GM18505 (cell line): ENCODE data around the gene MTR.

Experiments used
- ATAC-seq: cut with Tn5 transposase; IDR thresholded peaks from one replicate; pipeline ENCODE4 v1.9.1; 2021; ENCODE audit not compliant: unreplicated experiment
- POLR2A ChIP-seq: IDR thresholded peaks from 4 replicates; pipeline ENCODE4 v1.6.1; 2011; ENCODE audit warnings: borderline replicate concordance; ENCODE audit not compliant: insufficient read depth, insufficient read length; ENCODE audit errors: extremely low read depth

MTR gene

GRCh38 chr1:236799001-236799400, 3.9 kb downstream of the MTR start:
- TF ChIP-seq POLR2A: no peak
- ATAC-seq: no peak

- TF ChIP-seq POLR2A: no peak
- ATAC-seq: no peak
Observed at GRCh38 chr1:236800002-236800620, 5.0 kb downstream of the MTR start.

GRCh38 chr1:236800623-236801022, 5.5 kb downstream of the MTR start:
- no peak for ATAC-seq

GRCh38 chr1:236802264-236802663, 7.2 kb downstream of the MTR start:
- no peak for TF ChIP-seq POLR2A
- no peak for ATAC-seq

More at GRCh38 chr1:236800623-236801022, 5.5 kb downstream of the MTR start:
- no peak for TF ChIP-seq POLR2A

GRCh38 chr1:236806634-236807033, 11.5 kb downstream of the MTR start:
- no peak for ATAC-seq
- no peak for TF ChIP-seq POLR2A

GRCh38 chr1:236808005-236808404, 12.9 kb downstream of the MTR start:
- ATAC-seq: no peak
- TF ChIP-seq POLR2A: no peak

GRCh38 chr1:236808564-236809130, 13.6 kb downstream of the MTR start:
- no peak for TF ChIP-seq POLR2A
- ATAC-seq: no peak

GRCh38 chr1:236809148-236809547, 14.1 kb downstream of the MTR start:
- no peak for TF ChIP-seq POLR2A
- ATAC-seq: no peak

GRCh38 chr1:236810018-236810417, 14.9 kb downstream of the MTR start:
- no peak for ATAC-seq
- TF ChIP-seq POLR2A: no peak

GRCh38 chr1:236812334-236813030, 17.4 kb downstream of the MTR start:
- no peak for ATAC-seq
- no peak for TF ChIP-seq POLR2A

- no peak for TF ChIP-seq POLR2A
Observed at GRCh38 chr1:236815941-236816340, 20.8 kb downstream of the MTR start.

GRCh38 chr1:236819856-236820255, 24.8 kb downstream of the MTR start:
- no peak for TF ChIP-seq POLR2A
- no peak for ATAC-seq

More at GRCh38 chr1:236815941-236816340, 20.8 kb downstream of the MTR start:
- ATAC-seq: no peak

GRCh38 chr1:236821091-236821627, 26.1 kb downstream of the MTR start:
- ATAC-seq: no peak

GRCh38 chr1:236823559-236823958, 28.5 kb downstream of the MTR start:
- ATAC-seq: no peak
- TF ChIP-seq POLR2A: no peak

More at GRCh38 chr1:236821091-236821627, 26.1 kb downstream of the MTR start:
- TF ChIP-seq POLR2A: no peak
